ENCODE results near the gene KRTAP4-2. TPM values are rescaled to one million over a fixed set of nuclear protein-coding genes. Genes with fewer than 3 reads are reported as not detected.

KRTAP4-2 gene
- total and polyA plus RNA-seq, 9 of the 15 experiments (the other 6 are each of a cell fraction or from before 2014, with no cell fraction given) = not detected

DNA sequence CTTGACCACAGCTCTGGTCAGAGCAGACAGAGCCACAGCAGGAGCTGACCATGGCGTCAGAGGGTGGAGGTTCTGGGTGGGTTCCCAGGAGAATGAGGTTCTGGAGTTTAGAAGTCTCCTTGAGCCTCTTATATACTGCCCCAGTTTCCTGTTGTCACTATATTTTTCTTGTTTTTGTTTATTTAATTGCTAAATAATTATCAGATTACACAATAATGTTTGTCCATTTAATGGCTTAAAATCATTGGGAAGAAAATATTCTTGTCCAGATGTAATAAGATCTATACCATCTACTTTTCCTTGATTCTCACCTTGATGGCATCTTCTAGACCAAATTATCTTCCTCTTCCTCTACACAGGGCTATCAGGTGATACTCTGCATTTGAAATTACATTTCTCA, 9.9 kb downstream of the KRTAP4-2 start, which contains the start of gene KRTAP4-3:
Gene KRTAP4-3 (minus strand): TSS at position 101 of the 400 bp plus-strand sequence. CDS start 49 bp downstream, at position 52.
- ATAC-seq (no peak), FAIRE-seq (no peak), DNase-seq (ENCODE audit: extremely low read depth in 1 of 4, low spot score in 3 of 4) (no peak)
- Histone ChIP-seq H4K20me1 (replicated peaks; ENCODE audit: control insufficient read depth, insufficient read depth, low read length) (no peaks in the 10 kb centered on the region), H3K79me2 (ENCODE audit: control insufficient read depth, insufficient read depth, low read length) (no peaks in the 10 kb centered on the region), H3K27ac (ENCODE audit: extremely low read depth, low read depth, low read length) (no peak within 1 kb of the TSS), H3K9me1 (ENCODE audit: control insufficient read depth, insufficient read depth, low read length) (no peaks in the 10 kb centered on the region), H3K4me3 (no peak within 1 kb of the TSS), H3K9me3 (replicated peaks; ENCODE audit: control insufficient read depth, insufficient read depth, low read depth, low read length) (no peaks in the 10 kb centered on the region), H3K4me2 (ENCODE audit: insufficient read depth, low read length) (no peak within 1 kb of the TSS), H3K9ac (ENCODE audit: insufficient read depth in 1 of 2, low read depth in 2 of 2, low read length in 2 of 2) (no peak within 1 kb of the TSS), H2AFZ (ENCODE audit: low read depth, low read length) (no peak within 1 kb of the TSS), H3K4me1 (replicated peaks in 1 of 2; ENCODE audit: control insufficient read depth in 2 of 2, insufficient read depth in 2 of 2, low read length in 2 of 2) (peaks cover 0 to 3% of the 10 kb centered on the region in 2 experiments; a peak in 1 of 5 replicates), H3K27me3 (ENCODE audit: control insufficient read depth in 2 of 2, insufficient read depth in 2 of 2, low read length in 2 of 2) (peaks cover 0 to 6% of the 10 kb centered on the region in 2 experiments; a peak in 1 of 5 replicates), H3K36me3 (ENCODE audit: control insufficient read depth, insufficient read depth, low read length) (no peaks in the 10 kb centered on the region)
- intact Hi-C loops (cut with micrococcal nuclease) (no loop called here), in situ Hi-C loops (cut with MboI) (no loop called here)
- 0% methylated on average over 1 of the region's 1 CpG for WGBS (ENCODE audit: insufficient coverage, low coverage, missing lambda C conversion rate)
- CTCF ChIA-PET (ENCODE audit: low intra/inter-chr PET ratio) = no interaction called here
- TF ChIP-seq ATF1 (CRISPR knock-in tag; IDR thresholded peaks at IDR 0.05) = no peak
- TF ChIP-seq ATF1 (tag; IDR thresholded peaks at IDR 0.05) = no peak
- no peak for TF ChIP-seq EP300 (IDR thresholded peaks at IDR 0.05; ENCODE audit: low read length)
- no peak for TF ChIP-seq POLR2AphosphoS5 (IDR thresholded peaks at IDR 0.05; ENCODE audit: control insufficient read depth, insufficient read depth, low read depth, low read length)
- no peak for TF ChIP-seq MAFG (tag; conservative IDR thresholded peaks at IDR 0.05)
- TF ChIP-seq ZKSCAN8 (CRISPR knock-in tag; IDR thresholded peaks at IDR 0.05) = no peak
- TF ChIP-seq HNRNPLL (IDR thresholded peaks at IDR 0.05; ENCODE audit: low read depth, low read length, poor library complexity, severe bottlenecking) = no peak
- no peak for TF ChIP-seq HNRNPUL1 (IDR thresholded peaks at IDR 0.05; ENCODE audit: low read length)
- no peak for TF ChIP-seq C11orf30 (IDR thresholded peaks at IDR 0.05; ENCODE audit: low read depth)
- TF ChIP-seq, protein P1, sequence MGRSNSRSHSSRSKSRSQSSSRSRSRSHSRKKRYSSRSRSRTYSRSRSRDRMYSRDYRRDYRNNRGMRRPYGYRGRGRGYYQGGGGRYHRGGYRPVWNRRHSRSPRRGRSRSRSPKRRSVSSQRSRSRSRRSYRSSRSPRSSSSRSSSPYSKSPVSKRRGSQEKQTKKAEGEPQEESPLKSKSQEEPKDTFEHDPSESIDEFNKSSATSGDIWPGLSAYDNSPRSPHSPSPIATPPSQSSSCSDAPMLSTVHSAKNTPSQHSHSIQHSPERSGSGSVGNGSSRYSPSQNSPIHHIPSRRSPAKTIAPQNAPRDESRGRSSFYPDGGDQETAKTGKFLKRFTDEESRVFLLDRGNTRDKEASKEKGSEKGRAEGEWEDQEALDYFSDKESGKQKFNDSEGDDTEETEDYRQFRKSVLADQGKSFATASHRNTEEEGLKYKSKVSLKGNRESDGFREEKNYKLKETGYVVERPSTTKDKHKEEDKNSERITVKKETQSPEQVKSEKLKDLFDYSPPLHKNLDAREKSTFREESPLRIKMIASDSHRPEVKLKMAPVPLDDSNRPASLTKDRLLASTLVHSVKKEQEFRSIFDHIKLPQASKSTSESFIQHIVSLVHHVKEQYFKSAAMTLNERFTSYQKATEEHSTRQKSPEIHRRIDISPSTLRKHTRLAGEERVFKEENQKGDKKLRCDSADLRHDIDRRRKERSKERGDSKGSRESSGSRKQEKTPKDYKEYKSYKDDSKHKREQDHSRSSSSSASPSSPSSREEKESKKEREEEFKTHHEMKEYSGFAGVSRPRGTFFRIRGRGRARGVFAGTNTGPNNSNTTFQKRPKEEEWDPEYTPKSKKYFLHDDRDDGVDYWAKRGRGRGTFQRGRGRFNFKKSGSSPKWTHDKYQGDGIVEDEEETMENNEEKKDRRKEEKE (IDR thresholded peaks at IDR 0.05; ENCODE audit: borderline replicate concordance in 1 of 2, control insufficient read depth in 1 of 2, low read depth in 2 of 2, low read length in 1 of 2) = no peak
- TF ChIP-seq BRF1 (IDR thresholded peaks at IDR 0.05; ENCODE audit: borderline replicate concordance, extremely low read depth, insufficient read length) = no peak
- POLR2A ChIA-PET = no interaction called here
- BruUV-seq (replicated peaks) = no TSS peak
